ENCODE results near the gene C1orf21.

The C1orf21 gene

GRCh38 chr1:184574588-184574987 lies 187.8 kb downstream of the C1orf21 start:
- H3K9me3 ChIP-seq (ENCODE audit: control insufficient read depth, low read length), result no peaks in the 10 kb centered on the region
- no peak for DNase-seq
- no peak overlapping the region for H3K4me3 ChIP-seq (ENCODE audit: insufficient read depth, low read depth, low read length, poor library complexity, severe bottlenecking)
- no peaks in the 10 kb centered on the region for H3K4me1 ChIP-seq (ENCODE audit: control insufficient read depth, insufficient read depth, low read length, poor library complexity, severe bottlenecking)
- H3K36me3 ChIP-seq (ENCODE audit: control insufficient read depth, insufficient read depth, low read length), result no peaks in the 10 kb centered on the region
- no peak overlapping the region for H3K27ac ChIP-seq (ENCODE audit: insufficient read depth, low read length, poor library complexity, severe bottlenecking)
- H3K27me3 ChIP-seq (replicated peaks; ENCODE audit: control insufficient read depth, insufficient read depth, low read length, poor library complexity, severe bottlenecking), result no peaks in the 10 kb centered on the region

- DNase-seq, result no peak
- Histone ChIP-seq H3K27me3 (replicated peaks; ENCODE audit: control insufficient read depth, insufficient read depth, low read length, poor library complexity, severe bottlenecking) (no peaks in the 10 kb centered on the region), H3K4me1 (ENCODE audit: control insufficient read depth, insufficient read depth, low read length, poor library complexity, severe bottlenecking) (no peaks in the 10 kb centered on the region), H3K36me3 (ENCODE audit: control insufficient read depth, insufficient read depth, low read length) (no peaks in the 10 kb centered on the region), H3K9me3 (ENCODE audit: control insufficient read depth, low read length) (no peaks in the 10 kb centered on the region), H3K4me3 (ENCODE audit: insufficient read depth, low read depth, low read length, poor library complexity, severe bottlenecking) (no peak overlapping the region), H3K27ac (ENCODE audit: insufficient read depth, low read length, poor library complexity, severe bottlenecking) (no peak overlapping the region)
These were observed 190.0 kb downstream of the C1orf21 start for GRCh38 chr1:184576822-184577221.

- DNase-seq, result no peak
- Histone ChIP-seq H3K9me3 (ENCODE audit: control insufficient read depth, low read length) (no peaks in the 10 kb centered on the region), H3K36me3 (ENCODE audit: control insufficient read depth, insufficient read depth, low read length) (no peaks in the 10 kb centered on the region), H3K27me3 (replicated peaks; ENCODE audit: control insufficient read depth, insufficient read depth, low read length, poor library complexity, severe bottlenecking) (no peaks in the 10 kb centered on the region), H3K4me3 (ENCODE audit: insufficient read depth, low read depth, low read length, poor library complexity, severe bottlenecking) (no peak overlapping the region), H3K27ac (ENCODE audit: insufficient read depth, low read length, poor library complexity, severe bottlenecking) (no peak overlapping the region), H3K4me1 (ENCODE audit: control insufficient read depth, insufficient read depth, low read length, poor library complexity, severe bottlenecking) (no peaks in the 10 kb centered on the region)
These were observed 190.5 kb downstream of the C1orf21 start for GRCh38 chr1:184577319-184577718.

GRCh38 chr1:184582411-184582810 lies 195.6 kb downstream of the C1orf21 start:
- no peaks in the 10 kb centered on the region for H3K9me3 ChIP-seq (ENCODE audit: control insufficient read depth, low read length)
- DNase-seq, result no peak
- no peaks in the 10 kb centered on the region for H3K4me1 ChIP-seq (ENCODE audit: control insufficient read depth, insufficient read depth, low read length, poor library complexity, severe bottlenecking)

GRCh38 chr1:184583849-184584248 lies 197.0 kb downstream of the C1orf21 start:
- no peak for DNase-seq

More at GRCh38 chr1:184582411-184582810, 195.6 kb downstream of the C1orf21 start:
- H3K27ac ChIP-seq (ENCODE audit: insufficient read depth, low read length, poor library complexity, severe bottlenecking), result no peak overlapping the region
- H3K4me3 ChIP-seq (ENCODE audit: insufficient read depth, low read depth, low read length, poor library complexity, severe bottlenecking), result no peak overlapping the region
- no peaks in the 10 kb centered on the region for H3K36me3 ChIP-seq (ENCODE audit: control insufficient read depth, insufficient read depth, low read length)
- no peaks in the 10 kb centered on the region for H3K27me3 ChIP-seq (replicated peaks; ENCODE audit: control insufficient read depth, insufficient read depth, low read length, poor library complexity, severe bottlenecking)

GRCh38 chr1:184588701-184589100 lies 201.9 kb downstream of the C1orf21 start:
- DNase-seq, result no peak
- Histone ChIP-seq H3K36me3 (ENCODE audit: control insufficient read depth, insufficient read depth, low read length) (no peaks in the 10 kb centered on the region), H3K4me3 (ENCODE audit: insufficient read depth, low read depth, low read length, poor library complexity, severe bottlenecking) (no peak overlapping the region), H3K9me3 (ENCODE audit: control insufficient read depth, low read length) (no peaks in the 10 kb centered on the region), H3K27ac (ENCODE audit: insufficient read depth, low read length, poor library complexity, severe bottlenecking) (no peak overlapping the region), H3K4me1 (ENCODE audit: control insufficient read depth, insufficient read depth, low read length, poor library complexity, severe bottlenecking) (no peaks in the 10 kb centered on the region), H3K27me3 (replicated peaks; ENCODE audit: control insufficient read depth, insufficient read depth, low read length, poor library complexity, severe bottlenecking) (no peaks in the 10 kb centered on the region)

More at GRCh38 chr1:184583849-184584248, 197.0 kb downstream of the C1orf21 start:
- no peak overlapping the region for H3K27ac ChIP-seq (ENCODE audit: insufficient read depth, low read length, poor library complexity, severe bottlenecking)
- no peaks in the 10 kb centered on the region for H3K9me3 ChIP-seq (ENCODE audit: control insufficient read depth, low read length)
- H3K4me3 ChIP-seq (ENCODE audit: insufficient read depth, low read depth, low read length, poor library complexity, severe bottlenecking), result no peak overlapping the region
- no peaks in the 10 kb centered on the region for H3K36me3 ChIP-seq (ENCODE audit: control insufficient read depth, insufficient read depth, low read length)
- H3K4me1 ChIP-seq (ENCODE audit: control insufficient read depth, insufficient read depth, low read length, poor library complexity, severe bottlenecking), result no peaks in the 10 kb centered on the region
- no peaks in the 10 kb centered on the region for H3K27me3 ChIP-seq (replicated peaks; ENCODE audit: control insufficient read depth, insufficient read depth, low read length, poor library complexity, severe bottlenecking)

- Histone ChIP-seq H3K9me3 (ENCODE audit: control insufficient read depth, low read length) (no peaks in the 10 kb centered on the region), H3K4me1 (ENCODE audit: control insufficient read depth, insufficient read depth, low read length, poor library complexity, severe bottlenecking) (no peaks in the 10 kb centered on the region), H3K36me3 (ENCODE audit: control insufficient read depth, insufficient read depth, low read length) (no peaks in the 10 kb centered on the region), H3K27me3 (replicated peaks; ENCODE audit: control insufficient read depth, insufficient read depth, low read length, poor library complexity, severe bottlenecking) (no peaks in the 10 kb centered on the region), H3K27ac (ENCODE audit: insufficient read depth, low read length, poor library complexity, severe bottlenecking) (no peak overlapping the region), H3K4me3 (ENCODE audit: insufficient read depth, low read depth, low read length, poor library complexity, severe bottlenecking) (no peak overlapping the region)
- no peak for DNase-seq
These were observed 203.4 kb downstream of the C1orf21 start for GRCh38 chr1:184590163-184590750.

- no peaks in the 10 kb centered on the region for H3K36me3 ChIP-seq (ENCODE audit: control insufficient read depth, insufficient read depth, low read length)
- DNase-seq, result no peak
- H3K4me3 ChIP-seq (ENCODE audit: insufficient read depth, low read depth, low read length, poor library complexity, severe bottlenecking), result no peak overlapping the region
- H3K4me1 ChIP-seq (ENCODE audit: control insufficient read depth, insufficient read depth, low read length, poor library complexity, severe bottlenecking), result no peaks in the 10 kb centered on the region
- H3K27ac ChIP-seq (ENCODE audit: insufficient read depth, low read length, poor library complexity, severe bottlenecking), result no peak overlapping the region
- H3K9me3 ChIP-seq (ENCODE audit: control insufficient read depth, low read length), result no peaks in the 10 kb centered on the region
- no peaks in the 10 kb centered on the region for H3K27me3 ChIP-seq (replicated peaks; ENCODE audit: control insufficient read depth, insufficient read depth, low read length, poor library complexity, severe bottlenecking)
These were observed 206.8 kb downstream of the C1orf21 start for GRCh38 chr1:184593597-184593996.

- H3K27me3 ChIP-seq (replicated peaks; ENCODE audit: control insufficient read depth, insufficient read depth, low read length, poor library complexity, severe bottlenecking), result no peaks in the 10 kb centered on the region
- H3K27ac ChIP-seq (ENCODE audit: insufficient read depth, low read length, poor library complexity, severe bottlenecking), result no peak overlapping the region
- DNase-seq, result no peak
- no peaks in the 10 kb centered on the region for H3K9me3 ChIP-seq (ENCODE audit: control insufficient read depth, low read length)
- H3K4me3 ChIP-seq (ENCODE audit: insufficient read depth, low read depth, low read length, poor library complexity, severe bottlenecking), result no peak overlapping the region
- H3K4me1 ChIP-seq (ENCODE audit: control insufficient read depth, insufficient read depth, low read length, poor library complexity, severe bottlenecking), result no peaks in the 10 kb centered on the region
- no peaks in the 10 kb centered on the region for H3K36me3 ChIP-seq (ENCODE audit: control insufficient read depth, insufficient read depth, low read length)
These were observed 208.8 kb downstream of the C1orf21 start for GRCh38 chr1:184595596-184595995.

- DNase-seq, result no peak
- H3K9me3 ChIP-seq (ENCODE audit: control insufficient read depth, low read length), result no peaks in the 10 kb centered on the region
- H3K4me3 ChIP-seq (ENCODE audit: insufficient read depth, low read depth, low read length, poor library complexity, severe bottlenecking), result no peak overlapping the region
- H3K36me3 ChIP-seq (ENCODE audit: control insufficient read depth, insufficient read depth, low read length), result no peaks in the 10 kb centered on the region
- H3K27me3 ChIP-seq (replicated peaks; ENCODE audit: control insufficient read depth, insufficient read depth, low read length, poor library complexity, severe bottlenecking), result no peaks in the 10 kb centered on the region
- H3K4me1 ChIP-seq (ENCODE audit: control insufficient read depth, insufficient read depth, low read length, poor library complexity, severe bottlenecking), result no peaks in the 10 kb centered on the region
- H3K27ac ChIP-seq (ENCODE audit: insufficient read depth, low read length, poor library complexity, severe bottlenecking), result no peak overlapping the region
These were observed 210.3 kb downstream of the C1orf21 start for GRCh38 chr1:184596950-184597645.

All from effector memory CD4-positive, alpha-beta T cell (primary cell).